SH-SY5Y (cell line): Measurements from ENCODE around the gene SYK.

Experiments
- GATA2 ChIP-seq: IDR thresholded peaks from 2 replicates; pipeline ENCODE4 v1.6.1; 2011; ENCODE audit warnings: mild to moderate bottlenecking, low read depth, low read length
- GATA3 ChIP-seq: IDR thresholded peaks from 2 replicates; pipeline ENCODE4 v1.6.1; 2011; ENCODE audit warnings: low read depth, mild to moderate bottlenecking, low read length, moderate library complexity

SYK gene

GRCh38 chr9:90814355-90814754 is 12.7 kb downstream of the SYK start:
- TF ChIP-seq GATA2 = no peak
- TF ChIP-seq GATA3 = no peak

GRCh38 chr9:90815183-90815943 is 13.7 kb downstream of the SYK start:
- TF ChIP-seq GATA3 (no peak), GATA2 (no peak)

DNA sequence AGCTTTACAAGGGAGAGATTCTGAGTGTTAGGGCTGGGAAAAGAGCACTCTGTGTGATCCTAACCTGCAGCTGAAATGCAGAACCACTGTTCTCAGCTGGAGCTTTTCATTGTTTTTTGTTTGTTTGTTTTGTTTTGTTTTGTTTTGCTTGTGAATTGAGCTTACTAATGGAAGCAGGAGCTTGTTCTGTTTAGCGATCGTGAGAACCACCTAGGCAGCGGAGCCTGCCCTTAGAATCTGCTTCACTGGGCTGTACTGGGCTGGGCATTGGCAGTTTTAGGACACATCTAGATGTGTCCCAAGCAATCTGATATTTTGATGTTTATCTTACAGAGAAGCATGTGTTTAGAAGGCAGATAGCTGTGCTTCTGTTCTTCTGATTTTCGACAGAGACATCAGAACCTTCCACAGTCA is 14.3 kb downstream of the SYK start:
- no peak for TF ChIP-seq GATA2
- TF ChIP-seq GATA3 = no peak

- no peak for TF ChIP-seq GATA3
- no peak for TF ChIP-seq GATA2
Measured at GRCh38 chr9:90816690-90817089, 15.1 kb downstream of the SYK start.

DNA sequence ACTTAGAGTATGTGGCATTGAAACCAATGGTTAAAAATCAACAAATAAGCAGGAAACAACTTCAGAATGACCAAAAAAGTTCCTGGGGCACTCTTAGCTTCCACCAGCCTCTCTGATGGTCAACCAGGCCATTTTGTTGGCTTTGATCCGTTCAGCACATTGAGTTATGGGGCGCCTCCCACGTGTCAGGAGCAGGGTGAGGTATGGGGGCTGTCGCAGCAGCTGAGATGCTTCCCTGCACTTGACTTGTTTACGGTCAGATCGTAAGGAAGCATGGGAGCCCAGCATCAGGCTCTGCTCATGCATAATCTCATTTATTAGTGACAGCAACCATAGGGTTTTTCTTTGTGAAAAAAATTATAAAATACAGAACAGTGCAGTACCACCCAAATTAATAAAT is 16.7 kb downstream of the SYK start:
- TF ChIP-seq GATA3 (no peak), GATA2 (no peak)

GRCh38 chr9:90821697-90822096 is 20.1 kb downstream of the SYK start:
- TF ChIP-seq GATA2 = no peak
- TF ChIP-seq GATA3 = no peak

DNA sequence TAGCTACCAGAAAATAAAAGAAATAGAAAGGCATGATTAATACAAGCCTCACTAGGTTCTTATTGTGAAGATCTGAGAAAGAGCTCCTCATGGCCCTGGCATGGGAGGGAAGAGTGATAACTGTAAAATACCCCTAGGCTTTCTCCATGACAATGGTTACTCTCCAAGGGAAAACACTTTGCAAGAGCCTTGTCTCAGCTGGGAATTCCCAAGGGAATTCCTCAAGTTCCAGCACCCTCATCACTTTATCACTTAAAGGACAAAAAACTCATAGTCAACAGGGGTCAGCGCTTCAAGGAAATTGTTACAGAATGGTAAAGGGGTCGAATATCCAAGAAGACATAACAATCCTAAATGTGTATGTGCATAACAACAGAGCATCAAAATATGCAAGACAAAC is 21.2 kb downstream of the SYK start:
- TF ChIP-seq GATA2 = no peak
- TF ChIP-seq GATA3 = no peak

DNA sequence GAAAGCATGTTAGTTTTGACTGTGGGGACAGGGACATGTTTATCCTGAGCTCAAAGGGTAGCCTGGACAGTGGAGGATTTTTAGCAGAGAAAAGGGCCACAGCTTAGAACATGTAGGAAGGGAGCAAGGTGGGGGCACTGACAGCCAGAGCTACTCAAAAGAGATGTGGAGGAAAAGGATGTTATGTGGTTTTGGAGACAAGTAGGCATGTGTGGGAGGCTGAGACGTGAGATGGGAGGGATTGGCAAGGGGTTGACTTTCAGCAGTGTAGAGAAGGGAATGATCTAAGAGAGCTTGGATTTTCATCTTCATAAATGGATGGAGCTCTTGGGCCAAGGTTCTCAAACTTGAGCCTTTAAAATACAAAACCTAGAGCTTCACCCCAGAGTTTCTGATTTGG is 24.0 kb downstream of the SYK start:
- TF ChIP-seq GATA2 = no peak

GRCh38 chr9:90826326-90827020 is 24.9 kb downstream of the SYK start:
- TF ChIP-seq GATA2 (no peak), GATA3 (no peak)

DNA sequence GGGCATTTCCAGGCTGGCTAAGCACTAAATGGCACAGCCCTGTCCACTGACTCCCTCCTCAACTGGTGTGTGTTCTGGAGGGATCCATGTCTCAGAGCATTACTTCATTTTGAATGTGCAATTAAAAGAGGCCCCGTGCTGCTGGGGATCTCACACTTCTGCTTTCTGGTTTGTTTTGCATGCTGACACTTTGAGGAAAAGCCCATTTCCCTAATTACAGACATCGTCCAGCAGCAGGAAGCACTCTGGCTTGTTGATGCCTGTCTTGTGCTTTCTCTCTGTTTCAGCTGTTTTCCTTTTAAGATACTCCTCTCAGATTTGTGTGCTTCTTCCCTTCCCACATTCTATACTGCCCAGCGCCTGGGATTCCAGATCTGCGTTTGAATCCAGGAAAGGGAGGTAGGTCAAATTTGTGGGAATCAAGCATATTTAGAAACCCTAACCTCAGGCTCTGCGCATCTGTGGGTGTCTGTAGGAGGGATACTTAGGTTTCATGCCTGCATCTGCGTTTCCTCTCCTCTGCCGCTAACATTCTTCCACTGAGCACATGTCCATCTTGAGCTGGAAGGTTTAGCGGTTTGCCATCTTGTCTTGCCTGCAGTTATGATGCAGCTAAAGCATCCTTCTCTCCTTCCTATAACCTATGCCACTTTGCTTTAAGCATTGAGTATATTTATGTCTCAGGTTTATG is 25.7 kb downstream of the SYK start:
- no peak for TF ChIP-seq GATA3
- no peak for TF ChIP-seq GATA2

DNA sequence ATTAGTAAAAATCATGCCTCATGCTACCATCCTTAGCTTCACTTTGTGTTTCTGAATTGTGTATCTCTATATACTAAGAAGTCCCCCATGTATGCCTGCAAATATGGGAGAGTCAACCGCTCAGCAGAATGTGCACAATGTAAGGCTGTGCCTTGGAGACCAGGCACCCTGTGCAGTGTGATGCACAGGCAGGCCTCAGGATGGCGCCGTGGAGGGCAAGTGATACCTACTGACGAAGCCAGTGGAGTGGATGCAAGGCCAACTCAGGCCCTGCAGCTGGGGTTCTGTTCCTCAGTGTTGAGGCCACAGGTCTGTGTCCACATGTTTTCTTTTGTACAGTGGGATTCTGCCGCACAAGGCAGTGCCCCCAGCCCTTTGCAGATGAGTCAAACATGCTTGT is 28.4 kb downstream of the SYK start:
- no peak for TF ChIP-seq GATA2

GRCh38 chr9:90830977-90831376 is 29.4 kb downstream of the SYK start:
- TF ChIP-seq GATA3 (no peak), GATA2 (no peak)

GRCh38 chr9:90832261-90832660 is 30.6 kb downstream of the SYK start:
- no peak for TF ChIP-seq GATA2
- no peak for TF ChIP-seq GATA3

DNA sequence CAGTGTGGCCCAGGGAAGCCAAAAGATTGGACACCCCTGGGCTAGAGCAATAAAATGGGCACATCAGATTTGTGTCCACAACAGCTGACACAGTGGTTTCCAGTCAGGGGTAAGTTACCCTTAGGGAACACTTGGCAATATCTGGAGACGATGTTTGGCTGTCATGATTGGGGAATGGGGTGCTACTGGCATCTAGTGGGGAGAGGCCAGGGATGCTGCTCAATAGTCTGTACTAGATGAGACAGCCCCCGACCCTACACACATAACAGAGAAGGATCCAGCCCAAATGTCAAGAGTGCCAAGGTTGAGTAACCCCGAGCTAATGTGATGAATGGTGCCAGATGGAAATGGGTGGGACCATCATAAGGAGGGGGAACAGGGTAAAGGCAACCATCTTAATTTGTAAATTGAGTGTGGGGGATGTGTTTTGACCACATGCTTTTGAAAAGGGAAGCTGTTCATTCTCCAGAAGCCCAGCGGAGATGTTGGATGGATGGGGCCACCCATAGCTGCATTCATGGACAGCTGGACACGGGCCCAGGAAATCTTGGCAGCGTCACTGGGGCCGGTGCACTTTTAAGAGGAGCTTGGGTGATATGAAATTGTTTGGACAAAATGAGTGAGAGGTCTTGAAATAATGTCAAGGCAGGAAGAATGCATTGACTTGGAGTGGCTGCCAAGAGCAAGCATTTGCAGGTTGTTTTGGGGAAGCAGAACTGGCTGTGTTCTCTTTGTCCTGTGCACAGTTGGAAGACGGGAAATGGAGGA is 33.4 kb downstream of the SYK start:
- no peak for TF ChIP-seq GATA3
- no peak for TF ChIP-seq GATA2
